Muscle of back (tissue), 11 donors: ENCODE data around the gene PRSS53. TPM values are rescaled to one million over a fixed set of nuclear protein-coding genes. Genes with fewer than 3 reads are reported as not detected.

Experiments
- DNase-seq, 3 donors: peaks; one replicate each; pipeline versions ENCODE4 v3.0.0 to v3.0.0-alpha.2; 2013
- polyA plus RNA-seq, 10 donors: library from polyadenylated mRNA; unstranded; fragments of 120-200 nt; gene quantifications; one replicate each; pipeline ENCODE4 v1.2.1, GENCODE V29; 2013; ENCODE audit not compliant: insufficient read length in 10 of 10

PRSS53 gene
- polyA plus RNA-seq, 10 donors, result 1.7 to 4.6 (median 3.3) TPM

DNA sequence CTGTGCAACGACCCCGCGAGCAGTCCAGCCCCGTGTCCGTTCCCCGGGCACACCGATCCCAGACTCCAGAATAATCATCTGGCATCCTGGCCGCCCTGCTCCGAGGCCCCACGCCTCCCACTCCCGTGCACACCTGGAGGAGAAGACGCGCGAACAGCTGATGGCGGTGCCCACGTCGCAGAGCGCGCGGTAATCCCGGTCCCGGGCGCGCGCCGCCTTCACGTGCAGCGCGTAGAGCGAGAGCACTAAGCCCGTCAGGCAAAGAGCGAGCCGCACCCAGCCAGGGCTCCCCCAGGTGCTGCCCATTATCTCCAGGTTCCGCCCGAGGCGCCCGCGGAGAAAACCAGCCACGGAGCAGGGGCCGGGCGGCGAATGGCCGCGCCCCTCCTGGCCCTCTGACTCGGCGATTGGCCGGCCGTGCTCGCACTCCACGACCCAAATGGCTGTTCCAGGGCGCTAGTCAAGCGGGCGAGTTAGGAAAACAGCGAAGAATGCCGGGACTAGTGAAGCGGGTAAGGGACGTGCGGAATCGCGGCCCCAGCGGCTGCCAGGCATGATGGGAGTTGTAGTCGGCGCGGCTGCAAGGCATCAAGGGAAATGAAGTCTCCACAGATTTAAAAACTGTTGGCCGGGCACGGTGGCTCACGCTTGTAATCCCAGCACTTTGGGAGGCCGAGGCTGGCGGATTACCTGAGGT lies 5.8 kb upstream of the PRSS53 start, which contains the start of gene VKORC1:
Gene VKORC1 (minus strand): TSS at position 374 of the 697 bp plus-strand sequence. CDS start 68 bp downstream, at position 306.
- peak; percentile 93 to 97 (median 96) for DNase-seq

DNA sequence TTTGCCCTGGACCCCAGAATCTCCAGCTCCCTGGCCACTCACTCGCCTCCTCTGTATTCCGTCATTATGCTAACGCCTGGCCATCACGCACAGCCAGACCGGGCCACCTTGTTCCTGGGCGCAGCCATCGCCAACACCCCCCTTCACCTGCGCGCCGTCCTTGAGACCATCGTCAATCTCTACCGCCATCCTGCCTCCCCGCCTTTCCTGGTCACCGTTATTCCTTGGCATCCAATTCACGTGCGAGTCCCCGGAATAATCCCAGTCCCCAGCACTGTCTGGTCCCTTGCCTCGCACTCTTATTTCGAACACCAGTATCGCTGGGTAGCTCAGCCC lies 5.3 kb upstream of the PRSS53 start:
- DNase-seq, result no peak

DNA sequence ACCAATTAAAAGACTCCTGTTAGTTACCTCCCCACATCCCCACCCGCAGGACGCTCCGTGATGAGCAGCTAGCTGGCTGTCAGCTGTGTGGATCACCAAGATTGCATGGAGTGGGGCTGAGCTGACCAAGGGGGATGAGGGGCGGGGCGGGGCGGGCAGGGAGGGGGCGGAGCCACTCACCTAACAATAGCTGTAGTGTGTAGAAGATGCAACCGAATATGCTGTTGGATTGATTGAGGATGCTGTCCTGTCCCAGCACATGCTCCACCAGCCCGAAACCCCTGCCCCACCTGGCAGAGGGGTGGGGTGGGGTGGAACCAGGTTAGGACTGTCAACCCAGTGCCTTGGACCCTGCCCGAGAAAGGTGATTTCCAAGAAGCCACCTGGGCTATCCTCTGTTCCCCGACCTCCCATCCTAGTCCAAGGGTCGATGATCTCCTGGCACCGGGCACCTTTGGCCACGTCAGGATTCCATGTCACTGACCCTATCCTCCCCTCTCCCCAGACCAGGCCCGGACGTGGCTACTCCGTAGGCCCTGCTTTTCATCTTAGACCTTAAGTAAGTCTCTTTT lies 4.5 kb upstream of the PRSS53 start:
- DNase-seq, result peak in 1 of 3 donors; percentile 44

DNA sequence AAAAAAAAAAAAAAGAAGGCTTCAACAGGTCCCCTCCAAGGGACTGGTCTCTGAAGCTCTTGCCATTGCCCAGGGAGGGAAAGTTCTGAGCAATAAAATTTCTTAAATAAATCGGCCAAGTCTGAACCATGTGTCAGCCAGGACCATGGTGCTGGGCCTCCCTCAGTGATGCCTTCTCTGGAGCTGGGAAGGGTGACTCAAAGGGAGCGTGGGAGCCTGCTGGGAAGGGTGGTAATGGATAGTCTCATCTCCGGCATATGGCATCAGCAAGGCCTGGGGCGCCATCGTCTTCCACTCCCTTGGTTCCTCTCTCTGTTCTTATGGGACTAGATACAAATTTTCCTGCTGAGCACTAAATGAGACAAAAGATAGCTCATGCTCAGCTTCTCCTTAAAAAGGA lies 3.6 kb upstream of the PRSS53 start:
- DNase-seq, result no peak

DNA sequence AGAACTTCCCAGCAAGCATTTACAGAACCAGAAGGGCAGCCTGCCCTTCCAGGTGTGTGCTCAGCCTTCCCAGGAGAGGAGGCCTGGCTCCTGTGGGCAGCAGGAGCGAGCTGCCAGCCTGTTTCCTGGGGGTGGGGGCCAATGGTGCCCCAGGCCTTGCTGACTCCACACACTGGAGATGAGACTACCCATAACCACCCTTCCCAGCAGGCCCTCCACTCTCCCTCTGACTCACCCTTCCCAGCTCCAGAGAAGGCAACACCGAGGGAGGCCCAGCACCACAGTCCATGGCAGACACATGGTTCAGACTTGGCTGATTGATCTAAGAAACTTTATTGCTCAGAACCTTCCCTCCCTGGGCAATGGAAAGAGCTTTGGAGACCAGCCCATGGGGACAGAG lies 1.8 kb upstream of the PRSS53 start:
- no peak for DNase-seq

DNA sequence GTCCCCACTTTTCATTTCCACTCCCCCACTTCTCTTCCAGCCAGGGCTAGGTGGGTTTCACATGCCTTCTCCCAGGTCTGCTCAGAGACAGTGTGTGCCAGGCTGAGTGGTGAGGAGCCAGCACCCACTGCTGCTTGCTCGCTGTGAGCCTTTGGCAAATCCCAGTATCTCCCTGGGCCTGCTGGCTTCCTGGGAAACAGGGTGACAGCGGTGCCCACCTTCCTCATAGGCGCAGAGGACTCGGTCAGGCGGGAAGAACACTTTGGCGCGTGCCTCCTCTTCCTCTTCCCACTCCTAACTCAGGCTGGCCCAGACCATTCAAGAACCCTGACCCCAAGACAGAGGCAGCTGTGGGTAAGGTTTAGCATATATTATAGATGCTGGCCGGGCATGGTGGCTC lies 456 bp upstream of the PRSS53 start:
- no peak for DNase-seq

DNA sequence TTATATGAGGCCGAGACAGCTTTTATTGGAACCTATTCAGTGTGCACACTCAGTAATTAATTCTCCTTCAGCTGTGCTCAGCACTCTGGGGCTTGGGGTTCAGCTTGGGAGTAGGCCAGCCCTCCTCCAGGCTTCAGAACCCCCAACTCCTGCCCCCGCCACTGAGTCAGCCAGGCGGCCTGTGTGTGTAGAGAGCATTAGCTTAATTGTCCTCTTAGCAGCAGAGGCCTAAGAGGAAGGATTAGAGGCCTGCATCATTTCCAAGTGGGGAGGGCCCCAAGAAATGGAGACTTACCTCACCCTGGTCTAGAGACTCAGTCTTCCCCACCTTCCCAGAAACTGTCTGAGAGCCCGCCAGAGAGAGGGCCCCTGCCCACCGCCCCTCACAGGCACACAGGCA lies 772 bp downstream of the PRSS53 start:
- DNase-seq, result no peak

DNA sequence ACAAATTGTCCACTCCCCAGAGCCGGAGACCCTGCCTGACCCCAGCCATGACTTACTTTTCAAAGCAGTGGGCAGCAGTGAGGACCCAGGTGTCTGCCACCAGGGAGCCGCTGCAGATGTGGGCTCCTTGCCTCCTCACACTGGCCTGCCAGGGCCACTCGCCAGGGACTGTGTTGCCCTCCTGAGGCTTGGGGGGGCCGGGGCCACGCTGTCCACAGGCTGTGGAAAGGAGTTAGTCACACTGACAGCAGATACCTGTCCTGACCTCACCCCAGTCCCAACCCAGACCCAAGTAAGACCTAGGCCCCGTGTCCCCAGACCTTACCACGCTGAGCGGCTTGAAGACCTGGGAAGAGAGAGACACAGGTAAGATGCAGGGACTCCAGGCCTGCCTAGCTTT lies 1.3 kb downstream of the PRSS53 start:
- DNase-seq, result no peak

DNA sequence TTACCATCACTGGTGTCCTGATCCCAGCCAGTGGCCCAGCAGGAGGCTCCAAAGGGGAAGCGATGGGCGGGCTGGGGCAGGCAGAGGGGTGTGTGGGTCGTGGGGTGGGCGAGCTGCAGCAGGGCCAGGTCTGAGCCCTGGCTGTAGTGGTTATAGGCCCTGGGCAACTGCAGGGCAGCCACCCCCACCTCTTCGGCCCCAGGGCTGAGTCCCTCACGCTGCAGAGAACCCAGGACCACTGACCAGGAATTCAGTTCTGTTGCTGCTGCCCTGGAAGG lies 2.2 kb downstream of the PRSS53 start:
- DNase-seq, result no peak

DNA sequence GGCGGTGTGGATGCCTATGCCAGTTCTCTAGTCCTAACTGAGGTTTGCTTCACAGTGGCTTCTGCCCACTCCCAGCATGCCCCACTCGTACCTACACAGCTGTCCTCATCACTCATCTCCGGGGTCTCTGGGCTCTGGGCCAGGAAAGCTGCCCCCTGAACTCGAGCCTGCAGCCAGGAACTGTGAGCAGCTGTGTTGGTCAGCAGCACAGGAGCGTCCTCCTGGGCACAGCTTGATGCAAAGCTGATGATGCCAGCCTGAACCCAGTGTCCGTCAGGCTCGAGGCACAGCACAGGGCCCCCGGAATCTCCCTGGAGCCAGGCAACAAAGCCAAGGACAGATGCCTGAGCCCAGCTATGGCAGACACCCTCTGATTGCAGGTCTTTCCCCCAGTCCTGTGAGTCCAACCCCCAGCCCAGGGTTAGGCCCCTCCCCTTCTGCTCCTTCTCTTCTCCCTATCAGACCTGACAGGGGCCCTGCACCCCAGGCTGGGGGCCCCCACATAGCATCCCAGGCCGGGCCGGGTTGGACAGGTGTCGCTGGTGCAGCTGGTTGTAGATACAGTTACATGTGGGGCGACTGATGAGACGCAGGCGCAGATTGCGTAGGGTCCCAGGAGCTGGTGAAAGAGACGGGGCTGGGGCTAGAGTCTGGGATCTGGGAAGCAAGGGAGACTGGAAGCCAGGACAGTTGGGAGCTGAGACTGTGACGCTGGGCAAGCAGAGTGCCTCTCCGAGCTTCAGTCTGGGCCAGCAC lies 2.7 kb downstream of the PRSS53 start:
- DNase-seq, result peak; percentile 67 to 79 (median 74)

DNA sequence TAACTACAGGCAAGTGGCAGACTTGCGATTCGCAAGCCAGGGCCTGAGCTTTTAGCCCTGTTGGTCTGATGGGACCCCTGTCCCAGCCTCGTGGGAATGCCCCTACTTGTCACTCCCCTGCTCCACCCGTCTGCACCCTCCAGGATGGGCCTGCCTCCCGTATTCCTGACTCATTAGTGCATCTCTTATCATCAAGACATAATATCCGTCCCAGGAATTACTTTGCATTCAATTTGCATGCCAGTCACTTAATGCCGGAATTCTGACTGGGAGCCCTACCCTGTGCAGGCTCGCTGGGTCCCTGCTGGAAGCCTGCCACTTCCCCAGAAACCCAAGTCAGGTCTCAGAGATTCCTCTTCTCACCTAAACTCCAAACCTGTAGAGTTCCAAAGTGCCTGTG lies 3.3 kb downstream of the PRSS53 start:
- DNase-seq, result no peak

DNA sequence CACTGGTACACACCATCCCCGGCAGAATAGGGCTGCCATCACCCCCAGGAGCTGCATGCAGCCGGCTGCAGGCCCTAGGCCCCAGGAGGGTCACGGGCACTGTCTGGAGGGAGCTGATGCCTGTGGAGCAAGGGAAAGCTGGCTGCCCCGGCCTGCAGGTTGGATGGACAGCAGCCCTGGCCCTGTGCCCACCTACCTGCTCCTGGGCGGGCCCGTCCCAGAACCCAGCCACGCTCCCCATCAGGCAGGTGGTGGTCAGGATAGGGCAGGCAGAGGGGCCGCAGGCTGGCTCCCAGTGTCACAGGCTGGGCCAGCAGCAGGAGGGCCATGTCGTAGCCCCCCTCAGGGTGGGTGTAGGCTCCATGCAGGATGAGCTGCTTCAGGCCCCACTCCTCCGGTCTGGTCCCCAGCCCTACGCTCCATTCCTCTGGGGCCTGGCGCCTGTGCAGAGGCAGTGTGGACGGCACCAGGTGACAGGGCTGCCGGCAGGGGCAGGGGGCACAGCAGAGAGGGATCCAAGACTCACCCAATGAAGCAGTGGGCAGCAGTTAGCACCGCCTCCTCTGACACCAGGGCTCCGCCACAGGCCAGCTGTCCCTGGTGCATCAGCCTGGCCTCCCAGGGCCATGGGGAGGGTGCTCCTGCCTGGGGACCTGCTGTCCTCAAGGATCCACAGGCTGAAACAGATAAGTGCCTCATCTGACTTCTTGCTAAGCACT lies 4.0 kb downstream of the PRSS53 start:
- peak in 1 of 3 donors; percentile 45 for DNase-seq

DNA sequence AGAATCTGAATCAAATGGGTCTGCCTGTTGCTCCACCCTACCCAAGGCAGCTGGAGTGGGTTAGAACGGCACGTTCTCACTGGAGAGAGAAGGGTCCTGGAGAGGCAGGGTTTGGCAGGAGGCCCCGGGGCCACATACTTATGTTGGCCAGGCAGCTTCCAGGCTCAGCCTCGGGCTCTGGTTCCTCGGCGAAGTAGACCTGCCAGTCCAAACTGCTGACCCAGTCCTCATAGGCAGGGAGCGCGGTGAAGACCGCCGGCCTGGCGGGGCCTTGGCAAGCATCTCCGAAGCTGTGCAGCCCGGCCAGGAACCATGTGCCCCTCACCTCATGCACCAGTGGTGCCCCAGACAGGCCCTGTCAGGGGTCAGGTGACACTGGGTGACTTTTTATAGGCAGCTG lies 4.8 kb downstream of the PRSS53 start:
- no peak for DNase-seq

DNA sequence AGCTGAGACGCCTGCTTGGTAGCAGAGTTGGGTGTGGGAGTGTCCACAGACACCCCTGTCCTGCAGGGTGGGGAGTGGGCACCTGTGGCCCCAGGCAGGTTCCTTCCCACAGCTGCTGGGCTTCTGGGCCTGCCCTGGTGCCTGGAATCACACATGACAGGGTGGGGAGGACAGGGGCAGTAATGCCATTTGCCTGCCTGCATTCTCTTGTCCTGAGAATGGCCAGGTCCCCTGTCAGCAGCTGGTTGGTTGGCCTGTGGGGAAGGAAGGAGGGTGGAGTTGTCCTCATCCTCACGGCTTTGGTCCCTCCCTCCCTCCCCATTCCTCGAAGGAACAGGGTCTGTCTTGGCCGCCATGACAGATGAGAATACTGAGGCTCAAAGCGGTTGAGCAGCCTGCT lies 5.2 kb downstream of the PRSS53 start:
- no peak for DNase-seq

DNA sequence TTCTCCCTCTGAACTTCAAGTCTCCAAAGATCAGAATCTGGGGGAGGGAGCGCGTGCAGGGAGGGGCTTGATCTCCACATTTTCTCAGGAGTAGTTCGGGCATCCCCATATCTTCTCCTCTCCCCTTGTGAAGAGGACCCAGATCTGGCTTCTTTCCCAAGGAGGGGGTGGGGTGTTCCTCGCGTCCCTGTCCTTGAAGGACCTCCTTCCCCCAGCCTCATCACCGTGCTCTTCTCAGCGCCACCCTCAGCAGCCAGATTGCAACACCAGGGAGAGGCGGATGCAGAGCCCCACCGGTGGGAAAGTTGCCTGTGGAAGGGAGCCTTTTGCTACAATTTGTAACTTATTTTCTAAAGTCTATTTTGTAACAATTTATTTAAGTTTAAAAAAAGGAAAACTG lies 5.7 kb downstream of the PRSS53 start:
- no peak for DNase-seq

DNA sequence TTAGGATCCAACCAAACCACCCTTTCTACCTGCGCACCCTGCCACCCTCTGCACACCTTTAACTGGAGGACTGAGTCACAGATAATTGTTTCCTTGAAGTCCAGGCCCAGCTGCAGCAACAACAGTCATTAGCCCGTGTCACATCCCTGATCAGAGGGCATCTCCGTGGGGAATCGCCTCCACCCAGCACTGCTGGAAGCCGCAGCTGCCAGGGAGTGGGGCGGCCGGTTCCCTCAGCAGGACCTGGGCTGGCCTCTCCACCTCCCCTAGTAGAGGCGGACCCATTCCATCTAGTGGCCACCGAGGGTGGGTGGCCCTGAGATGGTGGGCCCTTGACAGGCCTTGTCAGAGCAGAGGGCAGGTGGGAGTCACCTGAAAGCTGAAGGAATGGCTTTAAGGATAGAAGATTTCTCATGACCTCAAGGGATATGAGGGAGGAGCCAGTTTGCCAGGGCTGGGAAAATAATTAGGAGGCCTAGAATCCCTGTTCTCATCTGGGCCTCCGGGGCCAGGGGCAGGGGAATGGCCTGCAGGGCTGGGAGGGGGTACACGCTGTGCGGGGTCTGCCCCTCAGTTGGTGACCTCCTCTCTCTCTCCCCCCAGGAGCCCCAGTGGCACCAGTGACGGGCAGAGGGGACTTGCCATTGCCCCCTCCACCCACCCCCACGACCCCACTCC lies 6.2 kb downstream of the PRSS53 start:
- no peak for DNase-seq

DNA sequence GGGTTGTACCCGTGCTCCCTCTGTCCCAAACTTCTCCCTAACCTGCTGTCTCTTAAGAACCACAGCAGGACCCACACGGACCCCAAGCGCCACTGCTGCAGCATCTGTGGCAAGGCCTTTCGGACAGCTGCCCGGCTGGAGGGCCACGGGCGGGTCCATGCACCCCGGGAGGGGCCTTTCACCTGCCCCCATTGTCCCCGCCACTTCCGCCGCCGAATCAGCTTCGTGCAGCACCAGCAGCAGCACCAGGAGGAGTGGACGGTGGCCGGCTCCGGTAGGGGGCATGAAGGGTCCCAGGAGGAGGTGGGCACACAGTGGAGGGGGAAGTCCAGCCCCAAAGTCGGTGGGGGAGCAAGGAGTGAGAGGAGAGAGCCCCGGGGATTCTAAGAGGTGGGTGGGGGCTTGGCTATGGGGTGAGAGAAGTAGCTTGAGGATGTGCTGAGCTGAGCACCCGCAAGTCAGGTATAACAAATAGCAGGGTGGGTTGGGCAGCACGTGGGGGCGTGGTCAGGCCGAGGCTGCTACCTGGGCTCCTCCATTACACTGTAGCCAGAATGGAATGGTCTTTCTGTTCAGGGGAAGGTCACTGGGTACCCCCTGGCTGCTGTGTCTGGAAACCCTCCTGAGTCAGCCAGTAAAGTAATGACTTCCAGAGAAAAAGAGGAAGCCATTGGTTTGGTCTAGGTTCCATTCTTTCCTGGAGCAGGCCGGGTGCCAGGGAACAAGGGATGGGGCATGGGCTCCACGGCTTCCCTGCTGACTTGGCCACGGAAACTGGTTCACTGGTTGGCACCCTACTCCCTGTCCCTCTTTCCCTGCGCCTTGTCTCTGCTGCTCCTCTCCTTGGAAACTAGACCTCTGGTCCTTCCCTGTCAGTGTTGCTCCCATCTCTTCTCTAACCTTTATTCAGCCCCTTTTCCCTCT lies 7.1 kb downstream of the PRSS53 start:
- no peak for DNase-seq

DNA sequence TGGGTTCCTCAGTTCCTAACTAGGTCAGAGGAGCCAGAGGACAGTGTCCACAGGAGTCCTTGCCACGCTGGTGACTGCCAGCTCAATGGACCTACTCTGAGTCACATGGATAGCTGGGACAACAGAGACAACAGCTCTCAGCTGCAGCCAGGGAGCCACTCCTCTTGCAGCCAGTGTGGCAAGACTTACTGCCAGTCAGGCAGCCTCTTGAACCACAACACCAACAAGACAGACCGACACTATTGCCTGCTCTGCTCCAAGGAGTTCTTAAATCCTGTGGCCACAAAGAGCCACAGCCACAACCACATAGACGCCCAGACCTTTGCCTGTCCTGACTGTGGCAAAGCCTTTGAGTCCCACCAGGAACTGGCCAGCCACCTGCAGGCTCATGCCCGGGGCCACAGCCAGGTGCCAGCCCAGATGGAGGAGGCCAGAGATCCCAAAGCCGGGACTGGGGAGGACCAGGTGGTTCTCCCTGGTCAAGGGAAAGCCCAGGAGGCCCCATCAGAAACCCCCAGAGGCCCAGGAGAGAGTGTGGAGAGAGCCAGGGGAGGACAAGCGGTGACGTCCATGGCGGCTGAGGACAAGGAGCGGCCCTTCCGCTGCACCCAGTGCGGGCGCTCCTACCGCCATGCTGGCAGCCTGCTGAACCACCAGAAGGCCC lies 7.9 kb downstream of the PRSS53 start:
- no peak for DNase-seq

DNA sequence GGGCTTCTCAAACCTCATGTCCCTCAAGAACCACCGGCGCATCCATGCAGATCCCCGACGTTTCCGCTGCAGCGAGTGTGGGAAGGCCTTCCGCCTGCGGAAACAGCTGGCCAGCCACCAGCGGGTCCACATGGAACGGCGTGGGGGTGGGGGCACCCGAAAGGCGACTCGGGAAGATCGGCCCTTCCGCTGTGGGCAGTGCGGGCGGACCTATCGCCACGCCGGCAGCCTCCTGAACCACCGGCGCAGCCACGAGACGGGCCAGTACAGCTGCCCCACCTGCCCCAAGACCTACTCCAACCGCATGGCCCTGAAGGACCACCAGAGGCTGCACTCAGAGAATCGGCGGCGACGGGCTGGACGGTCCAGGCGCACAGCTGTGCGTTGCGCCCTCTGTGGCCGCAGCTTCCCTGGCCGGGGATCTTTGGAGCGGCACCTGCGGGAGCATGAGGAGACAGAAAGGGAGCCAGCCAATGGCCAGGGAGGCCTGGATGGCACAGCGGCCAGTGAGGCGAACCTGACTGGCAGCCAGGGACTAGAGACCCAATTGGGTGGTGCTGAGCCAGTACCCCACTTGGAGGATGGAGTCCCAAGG lies 8.6 kb downstream of the PRSS53 start:
- DNase-seq, result no peak

DNA sequence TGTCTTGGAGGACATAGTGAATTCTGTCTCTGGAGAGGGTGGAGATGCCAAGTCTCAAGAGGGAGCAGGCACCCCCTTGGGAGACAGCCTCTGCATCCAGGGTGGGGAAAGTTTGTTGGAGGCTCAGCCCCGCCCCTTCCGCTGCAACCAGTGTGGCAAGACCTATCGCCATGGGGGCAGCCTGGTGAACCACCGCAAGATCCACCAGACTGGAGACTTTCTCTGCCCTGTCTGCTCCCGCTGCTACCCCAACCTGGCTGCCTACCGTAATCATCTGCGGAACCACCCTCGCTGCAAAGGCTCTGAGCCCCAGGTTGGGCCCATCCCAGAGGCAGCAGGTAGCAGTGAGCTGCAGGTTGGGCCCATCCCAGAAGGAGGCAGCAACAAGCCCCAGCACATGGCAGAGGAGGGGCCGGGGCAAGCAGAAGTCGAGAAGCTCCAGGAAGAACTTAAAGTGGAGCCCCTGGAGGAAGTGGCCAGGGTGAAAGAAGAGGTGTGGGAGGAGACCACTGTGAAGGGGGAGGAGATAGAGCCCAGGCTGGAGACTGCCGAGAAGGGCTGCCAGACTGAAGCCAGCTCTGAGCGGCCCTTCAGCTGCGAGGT lies 9.3 kb downstream of the PRSS53 start:
- no peak for DNase-seq
